Hepatocyte (in vitro differentiated cells): ENCODE measurements around the gene SLC6A20. TPM values are rescaled to one million over a fixed set of nuclear protein-coding genes. Genes with fewer than 3 reads are reported as not detected.

Source experiments
- DNase-seq: peaks from one replicate; pipeline ENCODE4 v3.0.0-alpha.2; 2016; ENCODE audit warnings: low spot score
- H2AFZ ChIP-seq: fragments of 200-600 bp; sonication (generic); 2 replicates; pipeline ENCODE4 v1.6.0; 2016; ENCODE audit warnings: antibody characterized with exemption, mild to moderate bottlenecking
- H3K27ac ChIP-seq: fragments of 200-600 bp; sonication (generic); 2 replicates; pipeline ENCODE4 v1.5.1; 2016; ENCODE audit warnings: mild to moderate bottlenecking
- H3K27me3 ChIP-seq: fragments of 200-600 bp; sonication (generic); 2 replicates; pipeline ENCODE4 v1.6.1; 2016
- H3K36me3 ChIP-seq: fragments of 200-600 bp; sonication (generic); replicated peaks from 2 replicates; pipeline ENCODE4 v1.5.1; 2016; ENCODE audit warnings: low read depth; ENCODE audit not compliant: insufficient read depth
- H3K4me1 ChIP-seq: fragments of 200-600 bp; sonication (generic); 2 replicates; pipeline ENCODE4 v1.5.1; 2016; ENCODE audit warnings: mild to moderate bottlenecking, moderate library complexity; ENCODE audit not compliant: insufficient read depth
- H3K4me2 ChIP-seq: fragments of 200-600 bp; sonication (generic); 2 replicates; pipeline ENCODE4 v1.6.0; 2016
- H3K4me3 ChIP-seq: fragments of 200-600 bp; sonication (generic); 2 replicates; pipeline ENCODE4 v1.5.1; 2016; ENCODE audit warnings: mild to moderate bottlenecking
- H3K79me2 ChIP-seq: fragments of 200-600 bp; sonication (generic); 2 replicates; pipeline ENCODE4 v1.6.0; 2017; ENCODE audit warnings: mild to moderate bottlenecking
- H3K9me2 ChIP-seq: fragments of 200-600 bp; sonication (generic); replicated peaks from 2 replicates; pipeline ENCODE4 v1.6.0; 2017; ENCODE audit warnings: mild to moderate bottlenecking; ENCODE audit not compliant: insufficient read depth
- H3K9me3 ChIP-seq: fragments of 200-600 bp; sonication (generic); 2 replicates; pipeline ENCODE4 v1.5.1; 2016; ENCODE audit warnings: low read depth, mild to moderate bottlenecking
- H4K20me1 ChIP-seq: fragments of 200-600 bp; sonication (generic); 2 replicates; pipeline ENCODE4 v1.6.0; 2016; ENCODE audit warnings: mild to moderate bottlenecking; ENCODE audit not compliant: insufficient read depth, poor library complexity, severe bottlenecking
- EZH2 ChIP-seq: fragments of 200-600 bp; sonication (generic); IDR thresholded peaks from 2 replicates; pipeline ENCODE4 v1.6.1; 2016; ENCODE audit warnings: antibody characterized with exemption, mild to moderate bottlenecking, borderline replicate concordance
- EZH2phosphoT487 ChIP-seq: fragments of 200-600 bp; sonication (generic); IDR thresholded peaks from one replicate; pipeline ENCODE4 v1.6.1; 2018; ENCODE audit warnings: antibody characterized with exemption, mild to moderate bottlenecking, low read depth, moderate library complexity; ENCODE audit not compliant: unreplicated experiment, severe bottlenecking
- WGBS: methylation state at CpG from one replicate; pipeline ENCODE4 v1.1.6; 2016; ENCODE audit warnings: low lambda C conversion rate; ENCODE audit errors: missing lambda C conversion rate; 5-methylcytosine and 5-hydroxymethylcytosine counted together
- polyA plus RNA-seq: library from polyadenylated mRNA; unstranded; fragments of >200 nt; fragmentation: Nextera tagmentation; extraction: Ambion mirVana; gene quantifications from 2 replicates; pipeline ENCODE4 v1.2.1, GENCODE V29; 2016
- total RNA-seq: library from RNA; depleted of rRNA; stranded (reverse); fragments of >200 nt; gene quantifications from 2 replicates; pipeline ENCODE4 v1.2.3, GENCODE V29; 2014
- TF ChIP-seq, protein P1 (sequence below): fragments of 200-600 bp; sonication (generic); IDR thresholded peaks from 2 replicates; pipeline ENCODE4 v1.5.1; 2016; ENCODE audit warnings: antibody characterized with exemption, mild to moderate bottlenecking; ENCODE audit not compliant: poor library complexity

Gene SLC6A20
- total and polyA plus RNA-seq, 2 experiments from 2014 or later: 5.7 to 9.6 TPM

DNA sequence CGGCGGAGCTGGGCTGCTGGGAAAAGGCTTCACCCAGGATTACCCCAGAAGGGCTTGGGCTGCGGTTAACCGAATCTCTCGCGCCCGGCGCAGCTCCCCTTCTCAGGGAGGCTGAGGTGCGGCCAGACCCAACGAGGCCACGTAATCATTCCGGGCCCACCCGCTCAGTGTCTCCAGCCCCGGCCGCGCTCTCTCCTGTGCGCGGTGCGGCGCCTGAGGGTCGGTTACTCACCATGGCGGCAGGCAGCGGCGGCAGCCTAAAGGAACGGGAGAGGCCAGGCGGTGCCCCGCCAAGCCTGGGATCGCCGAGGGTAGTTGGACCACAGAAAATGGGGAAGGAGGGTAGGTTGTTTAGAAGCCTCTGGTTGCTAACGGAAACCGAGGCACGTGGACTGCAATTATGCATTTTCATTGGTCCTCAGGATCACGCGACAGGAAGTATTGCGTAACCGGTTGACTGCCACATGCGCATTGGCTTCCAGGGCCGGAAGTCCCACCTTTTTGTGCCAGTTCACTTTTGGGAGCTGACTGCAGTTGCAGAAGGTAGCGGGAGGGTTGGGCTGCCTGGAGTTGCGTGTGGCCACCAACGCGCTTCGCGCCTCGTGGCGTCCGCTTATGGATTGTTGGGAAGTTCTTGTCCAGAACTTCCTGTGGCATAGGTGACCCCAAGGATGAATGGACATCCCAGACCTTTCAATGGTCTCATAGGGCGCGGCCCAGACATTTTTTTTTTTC is 45.6 kb upstream of the SLC6A20 start, which contains the start of gene LZTFL1:
Gene LZTFL1, minus strand, starts transcription at position 363 of the 735 bp plus-strand sequence. Its CDS starts 128 bp downstream, at position 235.
- H2AFZ ChIP-seq: peak within 1 kb of the TSS; percentile 83
- peak within 1 kb of the TSS; percentile 86 for H3K4me3 ChIP-seq
- 5% methylated on average over 49 of the region's 49 CpGs for WGBS
- peak; percentile 97 for DNase-seq
- peak within 1 kb of the TSS; percentile 91 for H3K4me2 ChIP-seq
- H3K79me2 ChIP-seq: peaks cover 23% of the 10 kb centered on the region
- H3K4me1 ChIP-seq: peaks cover 4% of the 10 kb centered on the region
- H4K20me1 ChIP-seq: no peaks in the 10 kb centered on the region
- no peaks in the 10 kb centered on the region for H3K36me3 ChIP-seq
- no peaks in the 10 kb centered on the region for H3K9me3 ChIP-seq
- H3K27ac ChIP-seq: peak within 1 kb of the TSS; percentile 75
- H3K9me2 ChIP-seq: no peaks in the 10 kb centered on the region
- TF ChIP-seq EZH2phosphoT487 (no peak), EZH2 (no peak)
- TF ChIP-seq, protein P1, sequence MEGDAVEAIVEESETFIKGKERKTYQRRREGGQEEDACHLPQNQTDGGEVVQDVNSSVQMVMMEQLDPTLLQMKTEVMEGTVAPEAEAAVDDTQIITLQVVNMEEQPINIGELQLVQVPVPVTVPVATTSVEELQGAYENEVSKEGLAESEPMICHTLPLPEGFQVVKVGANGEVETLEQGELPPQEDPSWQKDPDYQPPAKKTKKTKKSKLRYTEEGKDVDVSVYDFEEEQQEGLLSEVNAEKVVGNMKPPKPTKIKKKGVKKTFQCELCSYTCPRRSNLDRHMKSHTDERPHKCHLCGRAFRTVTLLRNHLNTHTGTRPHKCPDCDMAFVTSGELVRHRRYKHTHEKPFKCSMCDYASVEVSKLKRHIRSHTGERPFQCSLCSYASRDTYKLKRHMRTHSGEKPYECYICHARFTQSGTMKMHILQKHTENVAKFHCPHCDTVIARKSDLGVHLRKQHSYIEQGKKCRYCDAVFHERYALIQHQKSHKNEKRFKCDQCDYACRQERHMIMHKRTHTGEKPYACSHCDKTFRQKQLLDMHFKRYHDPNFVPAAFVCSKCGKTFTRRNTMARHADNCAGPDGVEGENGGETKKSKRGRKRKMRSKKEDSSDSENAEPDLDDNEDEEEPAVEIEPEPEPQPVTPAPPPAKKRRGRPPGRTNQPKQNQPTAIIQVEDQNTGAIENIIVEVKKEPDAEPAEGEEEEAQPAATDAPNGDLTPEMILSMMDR: no peak
- H3K27me3 ChIP-seq: peaks cover 16% of the 10 kb centered on the region

DNA sequence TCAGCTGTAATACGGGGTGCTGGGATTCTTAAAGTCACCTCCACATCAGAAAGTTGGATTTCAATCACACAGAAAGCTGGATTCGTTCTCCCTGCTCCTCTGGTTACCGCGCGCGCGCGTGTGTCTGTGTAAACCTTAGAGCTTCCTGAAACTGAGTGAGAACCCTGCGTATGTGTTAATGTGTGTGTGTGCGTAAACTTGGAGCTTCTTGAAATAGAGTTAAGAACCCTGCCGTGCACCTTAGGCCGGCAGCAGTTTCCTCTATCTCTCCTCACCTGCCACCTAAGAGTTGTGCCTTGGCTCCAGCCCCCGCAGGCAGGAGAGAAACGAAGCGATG is 45.1 kb upstream of the SLC6A20 start:
- peaks cover 10% of the 10 kb centered on the region for H3K27me3 ChIP-seq

DNA sequence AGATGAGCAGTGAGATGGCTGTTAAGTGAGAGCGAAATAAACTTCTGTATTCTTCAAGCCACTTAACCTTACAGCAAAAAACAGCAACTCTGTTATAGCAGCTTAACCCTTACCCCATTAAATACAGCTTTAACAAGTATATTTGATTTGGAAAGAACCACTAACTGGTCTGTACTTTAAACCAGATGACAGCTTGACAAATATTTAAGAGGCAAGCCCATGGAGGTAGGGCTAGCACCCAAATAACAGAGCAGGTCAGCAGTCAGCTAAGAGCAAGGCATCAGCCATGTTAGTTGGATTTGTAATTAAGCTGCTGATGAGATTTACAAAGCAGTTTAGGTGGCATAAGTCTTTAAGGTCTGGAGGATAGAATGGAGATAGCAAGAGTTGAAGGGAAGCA is 42.1 kb upstream of the SLC6A20 start:
- Histone ChIP-seq H4K20me1 (no peaks in the 10 kb centered on the region), H3K9me2 (no peaks in the 10 kb centered on the region), H3K27ac (no peak overlapping the region), H3K4me1 (peaks cover 4% of the 10 kb centered on the region), H3K79me2 (peaks cover 23% of the 10 kb centered on the region), H3K27me3 (no peaks in the 10 kb centered on the region), H3K4me2 (no peak overlapping the region), H3K4me3 (no peak overlapping the region), H3K9me3 (no peaks in the 10 kb centered on the region), H2AFZ (no peak overlapping the region), H3K36me3 (no peaks in the 10 kb centered on the region)
- whole genome bisulfite sequencing: 86% methylated on average over 1 of the region's 1 CpG
- no peak for DNase-seq
- TF ChIP-seq, protein P1: no peak
- TF ChIP-seq EZH2phosphoT487: no peak
- TF ChIP-seq EZH2: no peak

More for the DNA sequence above, 45.1 kb upstream of the SLC6A20 start:
- Histone ChIP-seq H3K9me2 (no peaks in the 10 kb centered on the region), H2AFZ (peak overlapping the region; percentile 83), H3K9me3 (no peaks in the 10 kb centered on the region), H3K27ac (peak overlapping the region; percentile 75), H3K4me3 (peak overlapping the region; percentile 86), H3K79me2 (peaks cover 23% of the 10 kb centered on the region), H3K4me1 (peaks cover 4% of the 10 kb centered on the region), H3K4me2 (peak overlapping the region; percentile 91), H3K36me3 (no peaks in the 10 kb centered on the region), H4K20me1 (no peaks in the 10 kb centered on the region)
- WGBS: 6% methylated on average over 15 of the region's 15 CpGs
- peak; percentile 48 for DNase-seq
- TF ChIP-seq EZH2 (no peak), EZH2phosphoT487 (no peak)
- TF ChIP-seq, protein P1: no peak
